NCI-H524 treated with DMSO at 0.1 percent for 48 hours (cell line): ENCODE results near the gene ANGPTL2.

Source experiments
- DNase-seq: peaks from one replicate; lab custom pipeline; 2025; lab: John Stamatoyannopoulos, UW

The ANGPTL2 gene

DNA sequence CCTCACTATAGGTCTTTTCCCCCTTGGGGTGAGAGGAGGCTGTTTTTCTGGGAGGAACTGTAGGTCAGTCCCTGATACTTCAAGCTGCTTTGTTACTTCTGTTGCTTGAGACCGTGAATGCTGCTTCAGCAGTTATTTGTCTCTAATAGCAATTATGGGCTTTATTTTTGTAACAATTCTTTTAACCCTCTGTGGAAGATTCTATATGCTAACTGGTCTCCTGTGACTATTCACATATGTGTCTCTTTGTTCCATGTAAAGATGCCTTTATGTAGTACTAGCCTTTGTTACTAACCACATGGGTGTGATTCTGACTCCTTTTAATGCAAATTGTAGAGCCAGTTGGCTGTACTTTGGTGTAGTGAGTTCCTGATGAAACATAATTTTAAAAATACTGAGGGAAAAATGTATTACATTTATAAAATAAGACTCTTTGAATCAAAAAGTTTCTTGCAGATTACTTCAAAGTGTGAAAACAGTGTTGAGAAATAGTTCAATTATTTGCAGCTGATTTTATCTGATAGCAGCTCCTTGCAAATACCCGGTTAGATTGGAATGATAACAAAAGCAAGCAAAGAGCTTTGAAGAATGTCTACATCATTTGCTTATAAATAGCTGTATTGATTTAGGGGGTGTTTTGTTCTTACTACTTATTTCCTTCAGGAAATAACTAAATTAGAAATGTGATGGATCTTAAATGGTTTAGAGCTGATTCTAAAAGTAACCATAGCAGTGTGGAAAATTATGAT is 46.6 kb downstream of the ANGPTL2 start:
- no peak for DNase-seq

GRCh38 chr9:127074561-127075548 is 47.6 kb downstream of the ANGPTL2 start:
- peak; percentile 61 for DNase-seq

GRCh38 chr9:127067603-127068220 is 54.7 kb downstream of the ANGPTL2 start:
- no peak for DNase-seq

DNA sequence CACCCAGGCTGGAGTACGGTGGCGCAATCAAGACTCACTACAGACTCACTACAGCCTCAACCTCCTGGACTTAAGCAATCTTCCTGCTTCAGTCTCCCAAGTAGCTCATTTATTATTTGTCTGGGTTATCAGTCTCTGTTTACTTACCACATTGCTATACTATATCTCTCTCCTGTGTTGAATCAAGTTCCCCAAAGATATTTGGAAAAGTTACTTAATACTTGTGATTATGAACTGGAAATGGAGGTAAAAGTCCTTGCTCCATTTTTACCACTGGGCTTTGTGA is 55.6 kb downstream of the ANGPTL2 start:
- DNase-seq = no peak

GRCh38 chr9:127066060-127066850 is 56.2 kb downstream of the ANGPTL2 start:
- no peak for DNase-seq

GRCh38 chr9:127065592-127065991 is 56.8 kb downstream of the ANGPTL2 start:
- no peak for DNase-seq

GRCh38 chr9:127064335-127064734 is 58.1 kb downstream of the ANGPTL2 start:
- DNase-seq = no peak

- no peak for DNase-seq
These were observed 61.0 kb downstream of the ANGPTL2 start for GRCh38 chr9:127061411-127061810.

- no peak for DNase-seq
These were observed 62.6 kb downstream of the ANGPTL2 start for GRCh38 chr9:127059765-127060361.

- DNase-seq = no peak
These were observed 63.4 kb downstream of the ANGPTL2 start for GRCh38 chr9:127059030-127059429.

- no peak for DNase-seq
These were observed 63.8 kb downstream of the ANGPTL2 start for GRCh38 chr9:127058645-127059021.

DNA sequence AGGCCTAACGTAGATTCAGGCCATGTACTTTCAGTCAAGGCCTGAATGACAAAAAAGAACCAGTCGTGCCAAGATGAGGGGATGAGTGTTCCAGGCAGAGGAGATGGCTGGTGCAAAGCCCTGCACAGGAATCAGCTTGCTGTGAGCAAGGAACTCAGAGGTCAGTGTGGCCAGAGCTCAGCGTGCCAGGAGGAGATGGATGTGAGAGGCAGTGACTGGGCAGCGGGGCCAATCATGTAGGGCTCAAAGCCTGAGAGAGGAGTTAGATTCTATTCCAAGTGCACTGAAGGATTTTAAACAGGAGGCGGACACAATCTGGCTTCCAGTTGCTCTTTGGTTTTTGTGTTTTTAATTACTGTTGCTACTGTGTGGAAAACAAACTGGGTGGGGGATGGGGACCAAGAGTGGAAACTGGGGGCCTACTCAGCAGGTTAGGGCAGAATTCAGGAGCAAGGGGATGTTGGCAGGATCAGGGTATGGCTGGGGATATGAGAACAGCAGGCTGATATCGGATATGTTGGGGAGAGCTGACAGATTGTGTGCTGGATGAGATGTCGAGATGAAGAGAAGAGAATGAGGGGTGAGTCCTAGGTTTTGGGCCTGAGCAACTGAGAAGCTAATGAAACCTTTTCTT is 64.3 kb downstream of the ANGPTL2 start:
- no peak for DNase-seq

DNA sequence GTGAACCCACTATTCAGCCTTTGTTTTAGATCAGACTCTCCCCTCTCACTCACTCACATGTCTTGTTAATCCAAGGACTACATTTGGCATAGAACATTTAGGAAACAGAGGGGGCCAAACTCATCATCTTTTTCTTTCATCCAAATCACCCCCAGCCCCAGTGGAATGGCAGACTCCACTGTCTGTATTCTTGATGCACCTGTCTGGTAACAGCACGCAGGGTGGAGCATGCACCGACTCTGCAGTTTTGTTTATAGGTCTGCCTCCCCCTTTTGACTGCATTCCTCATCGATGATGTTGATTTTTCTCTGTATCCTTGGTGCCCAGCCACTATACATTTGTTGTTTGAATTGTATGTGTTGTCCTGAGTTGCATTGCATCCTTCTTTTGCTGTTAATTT is 66.0 kb downstream of the ANGPTL2 start:
- no peak for DNase-seq

- DNase-seq = no peak
These were observed 66.6 kb downstream of the ANGPTL2 start for GRCh38 chr9:127055745-127056402.

GRCh38 chr9:127053960-127054359 is 68.5 kb downstream of the ANGPTL2 start:
- DNase-seq = no peak

GRCh38 chr9:127053057-127053821 is 69.2 kb downstream of the ANGPTL2 start:
- DNase-seq = no peak

- no peak for DNase-seq
These were observed 70.4 kb downstream of the ANGPTL2 start for GRCh38 chr9:127051881-127052595.

DNA sequence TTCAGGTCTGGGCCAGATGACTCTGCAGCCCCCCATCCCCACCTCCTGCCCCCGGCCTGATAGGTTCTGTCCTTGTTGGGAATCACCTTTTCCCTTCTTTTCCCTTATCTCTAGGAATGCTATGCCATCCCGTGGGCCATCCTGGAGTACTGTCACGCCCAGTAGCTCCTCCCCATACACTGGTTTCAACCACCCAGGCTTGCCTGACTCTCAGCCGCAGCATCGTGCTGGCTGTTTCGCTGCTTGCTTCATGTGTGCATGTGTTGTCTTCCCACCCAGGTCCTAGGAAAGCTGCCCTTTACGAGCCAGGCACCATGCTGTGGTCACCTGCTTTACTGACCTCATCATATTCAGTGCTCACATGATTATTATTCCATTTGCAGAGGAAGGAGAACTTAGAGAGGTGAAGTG is 71.8 kb downstream of the ANGPTL2 start:
- DNase-seq = no peak

- no peak for DNase-seq
These were observed 72.3 kb downstream of the ANGPTL2 start for GRCh38 chr9:127050152-127050551.
